ENCODE results near the gene BBS12.

Gene BBS12

GRCh38 chr4:122732329-122733026 is at the start of gene BBS12:
BBS12 (plus strand) TSS chr4:122732704; CDS start chr4:122741893, 9,189 bp downstream.
- in situ Hi-C loops (cut with HindIII; ENCODE audit: low sequenced_read_pairs): no loop called here
- peak; percentile 62 for TF ChIP-seq CTCF (IDR thresholded peaks at IDR 0.05; ENCODE audit: low read depth, low read length)
- H3K4me3 ChIP-seq (ENCODE audit: low read depth, low read length): peak within 1 kb of the TSS; percentile 76
- peak; percentile 100 for DNase-seq (ENCODE audit: low read depth, low spot score)

DNA sequence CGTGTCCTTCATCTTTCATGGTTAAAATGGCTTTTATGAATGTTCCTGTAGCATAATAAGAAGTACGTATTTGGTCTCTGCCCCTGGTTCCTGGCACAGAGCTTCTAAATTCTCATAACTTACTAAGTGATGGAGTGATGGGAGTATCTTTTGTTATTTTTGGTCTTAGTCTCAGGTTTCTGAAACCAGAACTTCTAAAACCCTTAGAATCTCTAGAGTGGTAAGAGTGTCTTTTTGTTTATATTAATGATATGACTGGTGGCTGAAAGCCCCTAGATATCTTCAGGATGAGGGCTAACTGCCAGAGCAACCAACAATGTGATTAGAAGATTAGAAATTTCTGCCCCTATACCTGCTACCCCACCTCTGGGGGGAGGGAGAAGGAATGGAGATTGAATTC is 45.8 kb upstream of the BBS12 start:
- in situ Hi-C loops (cut with HindIII; ENCODE audit: low sequenced_read_pairs): no loop called here
- no peak for DNase-seq (ENCODE audit: low read depth, low spot score)
- H3K4me3 ChIP-seq (ENCODE audit: low read depth, low read length): no peak overlapping the region
- TF ChIP-seq CTCF (IDR thresholded peaks at IDR 0.05; ENCODE audit: low read depth, low read length): no peak

GRCh38 chr4:122687531-122688061 is 44.9 kb upstream of the BBS12 start:
- in situ Hi-C loops (cut with HindIII; ENCODE audit: low sequenced_read_pairs): no loop called here
- H3K4me3 ChIP-seq (ENCODE audit: low read depth, low read length): no peak overlapping the region
- no peak for DNase-seq (ENCODE audit: low read depth, low spot score)
- TF ChIP-seq CTCF (IDR thresholded peaks at IDR 0.05; ENCODE audit: low read depth, low read length): no peak

DNA sequence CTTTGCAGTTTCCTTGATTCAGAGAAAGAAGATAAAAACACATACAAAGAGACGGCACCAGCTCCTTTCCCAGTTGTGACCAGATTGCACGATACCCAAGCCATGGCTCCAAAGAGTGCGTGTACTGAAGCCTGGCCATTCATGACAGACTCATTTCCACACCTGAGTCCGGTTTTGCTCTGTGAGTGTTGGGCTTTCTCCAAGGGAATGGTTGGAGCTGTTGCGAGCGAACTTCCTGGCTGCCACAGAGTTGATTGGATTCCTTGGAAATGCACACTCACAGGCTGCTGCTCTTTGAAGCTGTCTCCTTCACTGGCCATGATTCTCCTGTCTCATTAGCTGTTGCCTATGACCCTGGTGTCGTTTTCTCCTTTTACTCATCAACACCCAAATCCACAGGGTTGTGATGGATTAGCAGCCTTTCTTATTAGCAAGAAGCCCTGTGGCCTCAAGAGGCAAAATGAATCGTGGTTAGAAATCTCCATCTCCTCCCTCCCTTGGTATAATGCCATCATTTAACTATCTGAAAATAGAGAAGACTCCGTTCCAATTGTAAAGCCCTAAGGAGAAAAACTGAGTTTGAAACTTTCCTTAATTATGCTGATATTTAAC is 43.9 kb upstream of the BBS12 start:
- in situ Hi-C loops (cut with HindIII; ENCODE audit: low sequenced_read_pairs): no loop called here
- DNase-seq (ENCODE audit: low read depth, low spot score): no peak
- no peak overlapping the region for H3K4me3 ChIP-seq (ENCODE audit: low read depth, low read length)
- TF ChIP-seq CTCF (IDR thresholded peaks at IDR 0.05; ENCODE audit: low read depth, low read length): no peak

- no peak overlapping the region for H3K4me3 ChIP-seq (ENCODE audit: low read depth, low read length)
- no peak for DNase-seq (ENCODE audit: low read depth, low spot score)
- in situ Hi-C loops (cut with HindIII; ENCODE audit: low sequenced_read_pairs): no loop called here
- TF ChIP-seq CTCF (IDR thresholded peaks at IDR 0.05; ENCODE audit: low read depth, low read length): no peak
Observed at GRCh38 chr4:122689972-122690371, 42.5 kb upstream of the BBS12 start.

GRCh38 chr4:122691988-122692387 is 40.5 kb upstream of the BBS12 start:
- TF ChIP-seq CTCF (IDR thresholded peaks at IDR 0.05; ENCODE audit: low read depth, low read length): no peak
- no peak for DNase-seq (ENCODE audit: low read depth, low spot score)
- in situ Hi-C loops (cut with HindIII; ENCODE audit: low sequenced_read_pairs): no loop called here
- no peak overlapping the region for H3K4me3 ChIP-seq (ENCODE audit: low read depth, low read length)
